Measurements from ENCODE around the gene OR5C1. TPM values are rescaled to one million over a fixed set of nuclear protein-coding genes. Genes with fewer than 3 reads are reported as not detected.

The OR5C1 gene
- total RNA-seq, 1 donor from 2014 or later = not detected

Other genes starting within 250 kb of the OR5C1 start
- gene OR1N2, start 235.8 kb upstream of the OR5C1 start, total RNA-seq = not detected
- gene OR1L8, start 205.5 kb upstream of the OR5C1 start, total RNA-seq = not detected
- not detected for gene OR1Q1, start 174.2 kb upstream of the OR5C1 start, total RNA-seq
- not detected for gene OR1B1, start 131.3 kb upstream of the OR5C1 start, total RNA-seq
- not detected for gene OR1L1, start 127.2 kb upstream of the OR5C1 start, total RNA-seq
- gene OR1L3, start 113.8 kb upstream of the OR5C1 start, total RNA-seq = not detected
- not detected for gene OR1L4, start 64.9 kb upstream of the OR5C1 start, total RNA-seq
- not detected for gene OR1L6, start 46.6 kb upstream of the OR5C1 start, total RNA-seq
- not detected for gene OR1K1, start 11.2 kb downstream of the OR5C1 start, total RNA-seq
- gene PDCL, start 39.7 kb downstream of the OR5C1 start, total RNA-seq = 63.6 TPM
- gene RC3H2, start 116.4 kb downstream of the OR5C1 start, total RNA-seq = 109 TPM
- 99.5 TPM for gene ZBTB6, start 124.4 kb downstream of the OR5C1 start, total RNA-seq
- gene ZBTB26, start 142.6 kb downstream of the OR5C1 start, total RNA-seq = 9.8 TPM
- 132 TPM for gene RABGAP1, start 152.1 kb downstream of the OR5C1 start, total RNA-seq
- 28.9 TPM for gene GPR21, start 244.7 kb downstream of the OR5C1 start, total RNA-seq